Prostate gland (tissue), 2 donors: ENCODE data around the gene RINL.

Experiments
- POLR2A ChIP-seq: fragments of 450-650 bp; IDR thresholded peaks from one replicate; pipeline ENCODE4 v1.6.1; 2016; ENCODE audit warnings: antibody characterized with exemption, mild to moderate bottlenecking
- POLR2AphosphoS5 ChIP-seq: sonication (generic); formaldehyde crosslinking; IDR thresholded peaks from one replicate; pipeline ENCODE4 v1.6.1; 2017; ENCODE audit warnings: antibody characterized with exemption
- TF ChIP-seq, protein P1 (sequence below), 4 experiments: fragments of 200-600 bp in 2 of 4; fragments of 450-650 bp in 2 of 4; sonication (generic) in 2 of 4; IDR thresholded peaks; 1 replicate in 3 of 4; 2 replicates in 1 of 4; pipeline ENCODE4 v1.5.1; 2016 to 2019; ENCODE audit warnings: antibody characterized with exemption in 4 of 4, mild to moderate bottlenecking in 2 of 4, moderate library complexity in 2 of 4

DNA sequence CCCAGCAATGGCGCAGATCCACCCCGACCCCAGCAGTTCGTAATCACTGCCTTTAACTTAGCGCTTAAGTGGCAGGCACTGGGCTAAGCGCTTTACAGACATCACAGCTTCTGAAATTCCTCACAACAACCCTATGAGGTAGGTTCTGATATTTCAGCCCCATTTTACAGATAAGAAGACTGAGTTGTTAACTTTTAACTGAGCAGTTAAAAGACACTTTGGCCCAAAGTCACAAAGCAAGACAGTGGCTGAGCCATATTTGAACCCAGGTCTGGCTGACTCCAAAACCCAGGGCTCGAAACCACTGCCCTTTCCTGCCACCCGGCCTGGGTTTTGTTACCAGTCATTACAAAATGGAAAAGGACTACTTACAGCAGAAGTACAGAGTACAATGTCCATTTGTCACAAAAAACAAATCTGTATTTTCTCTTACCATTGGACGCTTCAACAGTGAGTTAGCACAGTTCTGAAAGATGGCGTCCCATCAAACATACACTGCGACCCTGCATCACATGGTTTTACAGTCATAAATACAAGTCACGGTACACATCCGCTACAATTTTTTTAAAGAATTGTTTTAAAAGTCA, 36.8 kb downstream of the RINL start:
- TF ChIP-seq POLR2A (no peak), POLR2AphosphoS5 (no peak)
- TF ChIP-seq, protein P1, sequence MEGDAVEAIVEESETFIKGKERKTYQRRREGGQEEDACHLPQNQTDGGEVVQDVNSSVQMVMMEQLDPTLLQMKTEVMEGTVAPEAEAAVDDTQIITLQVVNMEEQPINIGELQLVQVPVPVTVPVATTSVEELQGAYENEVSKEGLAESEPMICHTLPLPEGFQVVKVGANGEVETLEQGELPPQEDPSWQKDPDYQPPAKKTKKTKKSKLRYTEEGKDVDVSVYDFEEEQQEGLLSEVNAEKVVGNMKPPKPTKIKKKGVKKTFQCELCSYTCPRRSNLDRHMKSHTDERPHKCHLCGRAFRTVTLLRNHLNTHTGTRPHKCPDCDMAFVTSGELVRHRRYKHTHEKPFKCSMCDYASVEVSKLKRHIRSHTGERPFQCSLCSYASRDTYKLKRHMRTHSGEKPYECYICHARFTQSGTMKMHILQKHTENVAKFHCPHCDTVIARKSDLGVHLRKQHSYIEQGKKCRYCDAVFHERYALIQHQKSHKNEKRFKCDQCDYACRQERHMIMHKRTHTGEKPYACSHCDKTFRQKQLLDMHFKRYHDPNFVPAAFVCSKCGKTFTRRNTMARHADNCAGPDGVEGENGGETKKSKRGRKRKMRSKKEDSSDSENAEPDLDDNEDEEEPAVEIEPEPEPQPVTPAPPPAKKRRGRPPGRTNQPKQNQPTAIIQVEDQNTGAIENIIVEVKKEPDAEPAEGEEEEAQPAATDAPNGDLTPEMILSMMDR (IDR thresholded peaks at IDR 0.05), result no peak
